Heart left ventricle (tissue), 16 donors: ENCODE measurements around the gene TMEM120B. TPM values are rescaled to one million over a fixed set of nuclear protein-coding genes. Genes with fewer than 3 reads are reported as not detected.

Source experiments
- ATAC-seq, 4 donors: fragments of 200-7000 bp; cut with Tn5 transposase; one replicate each; pipeline ENCODE4 v1.9.1; 2020 to 2022; ENCODE audit warnings: moderate library complexity in 4 of 4, mild to moderate bottlenecking in 3 of 4, moderate number of reproducible peaks in 1 of 4
- DNase-seq, 5 donors: peaks; one replicate each; pipeline ENCODE4 v3.0.0-alpha.2; 2020
- H3K27ac ChIP-seq, 12 donors: fragments of 200-600 bp; sonication (generic) in 4 of 12; one replicate each; pipeline versions ENCODE4 v1.5.0 to v1.8.0; 2016 to 2022; ENCODE audit warnings: mild to moderate bottlenecking in 2 of 12
- H3K27me3 ChIP-seq, 9 donors: fragments of 200-600 bp; sonication (generic) in 2 of 9; one replicate each; pipeline versions ENCODE4 v1.5.1 to v1.8.0; 2016 to 2022; ENCODE audit warnings: mild to moderate bottlenecking in 3 of 9
- H3K36me3 ChIP-seq, 9 donors: fragments of 200-600 bp; sonication (generic) in 2 of 9; one replicate each; pipeline versions ENCODE4 v1.5.0 to v1.8.0; 2018 to 2022; ENCODE audit warnings: mild to moderate bottlenecking in 2 of 9
- H3K4me1 ChIP-seq, 12 donors: fragments of 200-600 bp; sonication (generic) in 4 of 12; one replicate each; pipeline versions ENCODE4 v1.5.0 to v1.8.0; 2016 to 2022; ENCODE audit warnings: mild to moderate bottlenecking in 3 of 12
- H3K4me3 ChIP-seq, 12 donors: fragments of 200-600 bp; sonication (generic) in 4 of 12; one replicate each; pipeline versions ENCODE4 v1.5.0 to v1.8.0; 2017 to 2022; ENCODE audit warnings: mild to moderate bottlenecking in 9 of 12, moderate library complexity in 4 of 12
- H3K9me3 ChIP-seq, 12 donors: fragments of 200-600 bp; sonication (generic) in 4 of 12; one replicate each; pipeline versions ENCODE4 v1.5.0 to v1.8.0; 2016 to 2022; ENCODE audit warnings: mild to moderate bottlenecking in 1 of 12
- POLR2A ChIP-seq, 2 donors: fragments of 450-650 bp; IDR thresholded peaks; one replicate each; pipeline ENCODE4 v1.6.1; 2017; ENCODE audit warnings: antibody characterized with exemption in 2 of 2, mild to moderate bottlenecking in 2 of 2, moderate library complexity in 2 of 2
- WGBS, 4 donors: extraction: QIAGEN DNeasy Blood & Tissue Kit in 2 of 4; methylation state at CpG; one replicate each; pipeline versions ENCODE4 v1.1.5 to v1.1.7; 2013 to 2018; 5-methylcytosine and 5-hydroxymethylcytosine counted together
- intact Hi-C, 10 donors: fragments of 100-400 bp; cut with DNase I; formaldehyde crosslinking; loops; one replicate each; pipeline versions ENCODE4 v1.11.1 to v1.14.2; 2022
- polyA plus RNA-seq, 2 donors: library from polyadenylated mRNA; stranded (reverse); fragments of 200-250 nt; gene quantifications; one replicate each; pipeline ENCODE4 v1.2.3, GENCODE V29; 2013
- total RNA-seq, 9 donors: library from RNA; depleted of rRNA in 2 of 9; stranded (reverse); fragments of >200 nt in 2 of 9; fragmentation: NEBNext Ultra II Directional in 3 of 9; extraction: Animal tissue kit (Norgen Biotek cat#: 25700) in 3 of 9; gene quantifications; one replicate each; pipeline versions ENCODE4 v1.1.0 to v1.2.4, GENCODE V29; 2016 to 2023
- TF ChIP-seq, protein P1 (sequence below), 12 donors: fragments of 200-600 bp; sonication (generic) in 4 of 12; IDR thresholded peaks; one replicate each; pipeline versions ENCODE4 v1.5.0 to v1.8.0; 2018 to 2022; ENCODE audit warnings: antibody characterized with exemption in 12 of 12, mild to moderate bottlenecking in 5 of 12
- donor health status: ischemic (EF 13 %, LVEDD 7.1; RV severe dilation, severe dysfunction).
- donor health status: healthy with polysubstance abuse.
- donor health status: DM: no; HTN: yes; CAD: no.
- donor health status: DM: no; HTN: no; CAD: no.
- donor health status: ischemic (EF 25% LVEDD 6.9; RV normal size, moderate dysfunction).
- donor health status: ischemic (EF 25% LVEDD 5.7; RV mildly dilated, moderate dysfunction).
- donor health status: healthy.
- donor health status: DM: yes; HTN: yes; CAD: no.
- donor health status: ischemic (EF 35%, LVEDD 5.7; RV mildly dilated, moderate dysfunction).
- donor health status: nonischemic (EF 11% LVEDD 7.7; RV severe dilation, severe dysfunction).
- donor health status: DM: yes; HTN: yes; CAD: no.
- donor health status: PGD.
- donor health status: ischemic (EF 29% LVEDD 5.4; RV normal size, mild dysfunction).
- donor health status: nonischemic (EF 23%, LVEDD 6.1; RV moderate dilation, normal function).

TMEM120B gene
- total and polyA plus RNA-seq, 11 donors: 5.8 to 13.2 (median 7.6) TPM

DNA sequence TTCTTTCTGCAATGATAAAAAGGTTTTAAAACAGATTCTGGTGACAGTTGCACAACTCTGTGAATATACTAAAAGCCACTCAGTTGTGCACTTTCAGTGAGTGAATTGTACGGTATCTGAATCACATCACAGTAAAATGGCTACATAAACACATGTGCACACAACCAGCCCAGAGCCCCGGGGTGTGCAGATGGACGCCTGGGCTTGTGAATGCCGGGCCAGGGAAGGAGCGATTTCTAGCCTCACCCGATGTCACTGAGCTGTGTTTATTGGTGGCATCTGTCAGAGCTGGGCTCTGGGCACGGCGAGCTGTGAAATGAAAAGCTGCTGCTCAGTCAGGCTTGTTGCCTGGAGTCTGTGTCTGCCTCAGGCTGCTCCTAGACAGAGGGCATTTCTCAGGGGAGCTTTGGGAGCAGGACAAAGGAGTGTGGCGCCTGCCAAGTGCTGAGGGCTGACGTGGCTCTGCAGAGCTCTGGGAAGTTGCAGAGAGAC lies 55.0 kb downstream of the TMEM120B start:
- Histone ChIP-seq H3K9me3 (no peaks in the 10 kb centered on the region), H3K4me1 (peaks cover 0 to 55% (median 26%) of the 10 kb centered on the region in 12 donors), H3K27ac (peak overlapping the region in 11 of 12 donors; percentile 7 to 83 (median 69)), H3K36me3 (peaks cover 0 to 5% (median 0%) of the 10 kb centered on the region in 9 donors), H3K27me3 (no peaks in the 10 kb centered on the region), H3K4me3 (no peak overlapping the region)
- 13 to 22% (median 17%) methylated on average over 9 to 10 of the region's 10 CpGs for WGBS, 4 donors
- no peak for TF ChIP-seq POLR2A (IDR thresholded peaks at IDR 0.05)
- TF ChIP-seq, protein P1, sequence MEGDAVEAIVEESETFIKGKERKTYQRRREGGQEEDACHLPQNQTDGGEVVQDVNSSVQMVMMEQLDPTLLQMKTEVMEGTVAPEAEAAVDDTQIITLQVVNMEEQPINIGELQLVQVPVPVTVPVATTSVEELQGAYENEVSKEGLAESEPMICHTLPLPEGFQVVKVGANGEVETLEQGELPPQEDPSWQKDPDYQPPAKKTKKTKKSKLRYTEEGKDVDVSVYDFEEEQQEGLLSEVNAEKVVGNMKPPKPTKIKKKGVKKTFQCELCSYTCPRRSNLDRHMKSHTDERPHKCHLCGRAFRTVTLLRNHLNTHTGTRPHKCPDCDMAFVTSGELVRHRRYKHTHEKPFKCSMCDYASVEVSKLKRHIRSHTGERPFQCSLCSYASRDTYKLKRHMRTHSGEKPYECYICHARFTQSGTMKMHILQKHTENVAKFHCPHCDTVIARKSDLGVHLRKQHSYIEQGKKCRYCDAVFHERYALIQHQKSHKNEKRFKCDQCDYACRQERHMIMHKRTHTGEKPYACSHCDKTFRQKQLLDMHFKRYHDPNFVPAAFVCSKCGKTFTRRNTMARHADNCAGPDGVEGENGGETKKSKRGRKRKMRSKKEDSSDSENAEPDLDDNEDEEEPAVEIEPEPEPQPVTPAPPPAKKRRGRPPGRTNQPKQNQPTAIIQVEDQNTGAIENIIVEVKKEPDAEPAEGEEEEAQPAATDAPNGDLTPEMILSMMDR (IDR thresholded peaks at IDR 0.05): no peak
- intact Hi-C loops: no loop called here
- ATAC-seq (peak; percentile 85 to 89 (median 86)), DNase-seq (peak in 4 of 5 donors; percentile 56 to 84 (median 70))

DNA sequence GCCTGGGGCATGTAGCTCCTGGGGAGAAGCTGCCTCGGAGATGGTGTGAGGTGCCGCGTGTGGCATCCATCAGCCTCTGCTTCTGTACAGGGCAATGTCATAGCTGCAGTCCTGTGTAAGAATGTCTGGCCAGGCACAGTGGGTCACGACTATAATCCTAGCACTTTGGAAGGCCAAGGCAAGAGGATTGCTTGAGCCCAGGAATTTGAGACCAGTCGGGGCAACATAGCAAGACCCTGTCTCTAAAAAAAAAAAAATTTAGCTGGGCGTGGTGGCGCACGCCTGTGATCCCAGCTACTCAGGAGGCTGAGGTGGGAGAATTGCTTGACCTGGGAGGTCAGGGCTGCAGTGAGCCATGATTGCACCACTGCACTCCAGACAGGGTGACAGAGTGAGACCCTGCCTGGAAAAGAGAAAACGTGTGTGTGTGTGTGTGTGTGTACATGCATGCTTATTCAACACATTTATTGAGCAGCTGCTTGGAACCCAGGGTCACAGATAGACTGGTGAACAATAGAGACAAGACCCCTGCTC lies 56.8 kb downstream of the TMEM120B start:
- no peak for ATAC-seq
- 85 to 94% (median 90%) methylated on average over 9 of the region's 9 CpGs for WGBS, 4 donors
- no peak for DNase-seq
- H3K9me3 ChIP-seq: no peaks in the 10 kb centered on the region
- intact Hi-C loops: no loop called here
- peaks cover 0 to 61% (median 29%) of the 10 kb centered on the region in 12 donors for H3K4me1 ChIP-seq
- H3K27ac ChIP-seq: peak overlapping the region in 4 of 12 donors; percentile 42 to 76 (median 70)
- H3K4me3 ChIP-seq: no peak overlapping the region
- no peaks in the 10 kb centered on the region for H3K36me3 ChIP-seq
- H3K27me3 ChIP-seq: no peaks in the 10 kb centered on the region
- TF ChIP-seq, protein P1 (IDR thresholded peaks at IDR 0.05): no peak
- TF ChIP-seq POLR2A (IDR thresholded peaks at IDR 0.05): no peak

- Histone ChIP-seq H3K36me3 (no peaks in the 10 kb centered on the region), H3K27ac (peak overlapping the region in 6 of 12 donors; percentile 9 to 76 (median 46)), H3K4me3 (no peak overlapping the region), H3K4me1 (peaks cover 0 to 66% (median 29%) of the 10 kb centered on the region in 12 donors), H3K27me3 (no peaks in the 10 kb centered on the region), H3K9me3 (no peaks in the 10 kb centered on the region)
- DNase-seq (peak in 2 of 5 donors; percentile 61 to 71), ATAC-seq (peak in 3 of 4 donors; percentile 13 to 45 (median 35))
- WGBS, 4 donors: 60 to 70% (median 66%) methylated on average over 11 of the region's 11 CpGs
- intact Hi-C loops: loop anchor here in 8 of 10 donors (5.0 kb wide), 3 partner anchors 58 to 73 kb away; partner anchors contain the start of gene TMEM120B (in 5 of the 8)
- TF ChIP-seq, protein P1 (IDR thresholded peaks at IDR 0.05): no peak
- TF ChIP-seq POLR2A (IDR thresholded peaks at IDR 0.05): no peak
Measured at GRCh38 chr12:121769831-121770301, 57.3 kb downstream of the TMEM120B start.

- H3K27me3 ChIP-seq: no peaks in the 10 kb centered on the region
- intact Hi-C loops: loop anchor here in 8 of 10 donors (5.0 kb wide), 3 partner anchors 58 to 73 kb away; partner anchors contain the start of gene TMEM120B (in 5 of the 8)
- peaks cover 0 to 69% (median 29%) of the 10 kb centered on the region in 12 donors for H3K4me1 ChIP-seq
- H3K9me3 ChIP-seq: no peaks in the 10 kb centered on the region
- peak overlapping the region in 6 of 12 donors; percentile 9 to 76 (median 46) for H3K27ac ChIP-seq
- no peak for ATAC-seq
- 65 to 77% (median 71%) methylated on average over 9 of the region's 9 CpGs for WGBS, 4 donors
- no peak for DNase-seq
- H3K4me3 ChIP-seq: no peak overlapping the region
- no peak for TF ChIP-seq POLR2A (IDR thresholded peaks at IDR 0.05)
- TF ChIP-seq, protein P1 (IDR thresholded peaks at IDR 0.05): no peak
- peaks cover 0 to under 1% (median 0%) of the 10 kb centered on the region in 9 donors for H3K36me3 ChIP-seq
Measured at GRCh38 chr12:121770388-121770787, 57.8 kb downstream of the TMEM120B start.
